ENCODE measurements around the gene GREB1L.

Gene GREB1L

GRCh38 chr18:21496277-21496835, 254.3 kb downstream of the GREB1L start:
- no peak for DNase-seq

- DNase-seq, result no peak
These were observed 258.0 kb downstream of the GREB1L start for GRCh38 chr18:21499997-21500396.

DNA sequence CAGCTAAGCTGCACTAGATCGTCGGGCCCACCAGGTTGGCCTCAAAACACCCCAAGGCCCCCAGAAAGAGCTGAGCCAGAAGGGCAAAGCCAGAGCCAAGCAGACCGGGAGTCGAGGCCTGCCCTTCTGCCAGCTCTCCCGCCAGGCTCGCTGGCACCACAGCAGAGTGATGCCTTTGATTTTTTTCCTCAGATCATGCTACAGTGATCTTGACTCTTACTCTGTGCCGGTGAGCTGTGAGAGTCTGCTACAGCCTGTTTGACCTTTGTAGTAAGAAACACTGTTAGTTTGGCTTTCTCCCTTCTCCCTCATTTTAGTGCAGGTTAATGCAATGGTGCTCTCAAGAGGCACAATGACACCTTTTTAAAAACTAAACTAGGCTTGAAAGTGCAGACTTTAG, 260.6 kb downstream of the GREB1L start:
- no peak for DNase-seq

- DNase-seq, result no peak
These were observed 266.1 kb downstream of the GREB1L start for GRCh38 chr18:21507913-21508701.

GRCh38 chr18:21509062-21509461, 267.0 kb downstream of the GREB1L start:
- DNase-seq, result no peak

DNA sequence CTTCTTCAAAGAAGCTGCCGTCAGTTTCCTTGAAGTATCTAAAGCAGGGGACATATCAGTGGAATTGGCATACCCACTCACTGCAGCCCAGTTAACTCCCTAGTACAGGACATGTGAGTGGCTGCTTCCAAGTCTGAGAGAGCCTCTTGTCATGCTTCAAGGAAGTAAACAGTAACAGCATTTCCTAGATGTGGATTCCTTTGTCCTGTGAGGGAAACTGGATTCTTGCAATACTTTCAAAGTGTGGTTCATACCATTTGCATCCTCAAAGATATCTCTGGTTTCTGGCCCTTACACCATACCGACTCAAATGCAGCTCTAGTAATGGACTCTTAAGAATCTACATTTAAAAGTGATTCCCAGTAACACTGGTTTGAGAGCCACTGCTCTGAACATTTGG, 271.3 kb downstream of the GREB1L start:
- no peak for DNase-seq

- DNase-seq, result no peak
These were observed 271.7 kb downstream of the GREB1L start for GRCh38 chr18:21513741-21514140.

DNA sequence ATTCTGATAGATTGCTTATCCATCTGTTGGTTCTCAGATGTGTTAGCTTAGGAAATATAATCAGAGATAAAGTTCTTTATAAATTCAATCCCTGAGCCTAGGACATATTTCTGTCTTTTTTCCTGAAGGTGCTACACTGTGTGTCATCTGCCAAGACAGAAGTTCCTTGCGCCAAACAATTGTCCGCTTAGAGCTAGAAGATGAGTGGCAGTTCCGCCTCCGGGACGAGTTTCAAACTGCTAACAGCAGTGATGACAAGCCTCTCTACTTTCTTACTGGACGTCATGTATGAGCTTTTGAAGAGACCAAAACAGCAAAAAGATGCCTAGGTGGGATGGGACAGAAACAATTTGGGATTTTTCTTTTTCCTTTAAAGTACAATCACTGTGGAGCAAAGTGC, 280.5 kb downstream of the GREB1L start:
- no peak for DNase-seq

DNA sequence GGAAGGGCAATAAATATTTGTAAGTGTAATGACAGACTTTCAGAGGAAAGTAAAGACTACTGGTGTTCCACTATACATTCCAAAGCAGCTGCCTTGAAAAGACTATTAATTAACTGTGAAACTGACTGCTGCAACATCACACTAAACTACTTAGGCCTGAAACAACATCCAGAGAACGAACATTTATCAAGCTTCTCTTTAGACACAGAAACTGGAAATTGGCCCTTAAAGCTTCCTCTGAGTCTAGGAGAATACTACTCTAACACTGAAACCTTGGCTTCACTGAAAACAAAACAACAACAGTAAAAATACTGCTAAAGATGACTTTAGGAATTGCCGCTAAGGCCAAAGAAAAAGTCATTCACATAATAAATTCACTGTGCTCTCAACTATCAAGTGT, 283.9 kb downstream of the GREB1L start:
- DNase-seq, result no peak

GRCh38 chr18:21526463-21526862, 284.4 kb downstream of the GREB1L start:
- DNase-seq, result no peak

GRCh38 chr18:21534327-21534726, 292.3 kb downstream of the GREB1L start:
- no peak for DNase-seq

DNA sequence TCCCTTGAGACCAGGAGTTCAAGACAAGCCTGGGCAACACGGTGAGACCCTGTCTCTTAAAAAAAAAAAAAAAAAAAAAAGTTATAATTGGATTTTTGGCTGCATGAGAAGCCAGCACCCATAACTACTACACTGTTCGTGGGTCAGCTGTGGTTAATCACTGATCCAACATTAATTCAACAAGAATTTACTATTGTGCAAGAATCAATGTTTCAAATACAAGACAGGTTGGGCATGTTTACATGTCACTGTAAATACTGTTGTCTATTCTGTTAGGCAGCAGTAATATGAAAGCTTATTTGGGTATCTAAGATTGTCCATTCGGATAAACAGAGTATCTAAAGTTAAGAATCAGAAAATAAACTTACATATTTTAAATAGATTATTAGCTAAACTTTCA, 296.2 kb downstream of the GREB1L start:
- no peak for DNase-seq

DNA sequence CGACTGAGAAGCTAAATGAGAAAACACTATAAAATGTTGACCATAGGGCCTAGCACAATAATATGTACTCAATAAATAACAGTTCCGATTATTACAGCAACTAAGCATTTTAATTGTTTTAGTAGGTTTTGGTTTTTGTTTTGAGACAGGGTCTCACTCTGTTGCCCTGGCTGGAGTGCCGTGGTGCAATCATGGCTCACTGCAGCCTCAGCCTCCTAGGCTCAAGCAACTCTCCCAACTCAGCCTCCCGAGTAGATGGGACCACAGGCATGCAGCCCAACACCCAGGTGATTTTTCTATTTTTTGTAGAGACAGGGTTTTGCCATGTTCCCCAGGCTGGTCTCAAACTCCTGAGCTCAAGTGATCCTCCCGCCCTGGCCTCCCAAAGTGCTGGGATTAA, 304.4 kb downstream of the GREB1L start:
- DNase-seq, result no peak

GRCh38 chr18:21548647-21549046, 306.6 kb downstream of the GREB1L start:
- DNase-seq, result no peak

- no peak for DNase-seq
These were observed 308.5 kb downstream of the GREB1L start for GRCh38 chr18:21550510-21550970.

DNA sequence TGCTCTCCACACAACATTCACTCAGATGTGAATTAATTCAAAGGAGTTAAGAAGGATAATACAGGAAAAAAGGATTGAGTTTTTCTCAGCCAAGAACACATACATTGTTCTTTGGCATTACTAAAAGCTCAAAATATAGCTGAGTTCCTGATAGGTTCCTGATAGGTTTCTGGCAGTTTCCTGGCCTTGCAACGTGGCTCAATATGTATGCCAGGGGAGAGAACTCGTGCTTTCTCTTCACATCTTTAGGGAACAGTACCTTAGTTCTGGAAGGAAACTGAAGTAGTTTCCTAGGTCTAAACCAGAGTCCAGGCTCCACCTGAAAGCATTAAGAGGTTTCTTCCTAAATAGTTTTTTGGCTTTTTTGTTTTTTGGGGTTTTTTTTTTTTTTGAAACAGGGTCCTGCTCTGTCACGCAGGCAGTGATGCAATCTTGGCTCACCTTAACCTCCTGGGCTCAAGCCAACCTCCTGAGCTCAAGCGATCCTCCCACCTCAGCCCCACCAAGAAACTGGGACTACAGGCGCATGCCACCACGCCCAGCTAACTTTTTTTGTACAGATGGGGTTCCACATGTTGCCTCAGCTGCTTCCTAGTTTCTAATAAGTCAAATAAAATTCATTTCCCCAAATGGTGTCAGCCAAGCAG, 315.7 kb downstream of the GREB1L start:
- peak; percentile 39 for DNase-seq

DNA sequence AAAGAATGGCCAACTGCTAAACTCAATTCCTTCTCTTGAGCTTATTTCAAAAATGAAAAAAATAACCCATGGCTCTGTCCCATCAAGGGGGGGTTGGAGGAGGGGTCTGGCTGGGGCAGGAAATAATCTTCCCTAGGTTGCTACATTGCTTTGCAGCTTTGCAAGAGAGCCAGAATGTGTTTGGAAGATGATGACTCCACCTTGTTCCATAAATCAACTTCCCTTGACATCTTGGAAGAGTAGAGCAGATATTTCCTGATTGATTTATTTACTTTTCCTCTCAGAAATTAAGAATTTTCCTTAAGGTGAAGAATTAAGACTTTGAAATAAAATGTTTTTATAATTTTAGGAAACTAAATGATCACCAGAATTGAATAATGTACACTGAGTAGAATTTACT, 317.2 kb downstream of the GREB1L start:
- DNase-seq, result peak; percentile 7

- no peak for DNase-seq
These were observed 329.7 kb downstream of the GREB1L start for GRCh38 chr18:21571772-21572171.

Measured in NCI-H226 (cell line).